RWPE1 (cell line): ENCODE data around the gene ZMYND10.

ENCODE experiments used
- CTCF ChIA-PET: fragments of 350-600 bp; sonication (Branson Sonifier 250); formaldehyde crosslinking; extraction: SDS; loops from one replicate; lab custom pipeline; 2021; lab: Yijun Ruan, JAX
- POLR2A ChIA-PET: fragments of 400-600 bp; formaldehyde crosslinking; extraction: SDS; loops from one replicate; lab custom pipeline; 2020; ENCODE audit warnings: antibody characterized with exemption; ENCODE audit not compliant: low non-redundant PET; lab: Yijun Ruan, JAX
- DNase-seq: peaks from one replicate; pipeline ENCODE4 v3.0.0; 2012; ENCODE audit warnings: low spot score
- H3K27ac ChIP-seq: fragments of 450-650 bp; 2 replicates; pipeline ENCODE4 v1.5.1; 2017
- CTCF ChIP-seq: fragments of 450-650 bp; conservative IDR thresholded peaks from 2 replicates; pipeline ENCODE4 v1.5.1; 2017; ENCODE audit warnings: low read depth, mild to moderate bottlenecking

ZMYND10 gene

DNA sequence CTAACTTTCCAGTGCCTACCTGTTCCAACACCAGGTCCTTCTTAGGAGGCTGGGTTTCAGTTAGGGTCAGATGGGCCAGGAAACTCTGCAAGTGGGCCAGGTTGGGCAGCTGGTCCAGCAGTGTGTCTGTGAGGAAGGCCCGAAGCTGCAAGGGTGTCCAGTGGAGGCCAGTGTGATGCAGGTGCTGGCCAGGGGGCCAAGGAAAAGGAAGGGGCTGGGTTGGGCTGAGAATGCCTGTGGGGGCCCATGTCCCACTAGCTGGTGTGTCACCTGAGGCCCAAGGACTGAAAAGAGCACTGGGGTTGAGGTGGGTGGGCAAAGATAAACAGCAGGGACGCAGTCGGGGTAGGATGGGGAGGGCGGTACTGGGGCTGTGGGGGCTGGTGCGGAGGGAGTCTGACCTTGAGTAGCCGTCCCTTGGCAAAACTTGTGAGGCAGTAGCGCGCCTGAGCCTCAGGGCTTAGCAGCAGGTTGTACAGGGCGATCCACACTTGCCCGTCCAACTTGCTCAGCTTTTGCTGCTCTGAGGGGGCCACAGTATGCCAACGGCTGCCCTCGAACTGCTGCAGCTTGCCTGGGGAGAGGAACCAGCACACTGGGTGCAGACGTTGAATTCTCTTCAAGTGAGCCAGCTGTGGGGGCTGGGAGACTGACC lies 3.4 kb downstream of the ZMYND10 start:
- CTCF ChIA-PET, result interaction anchor here (0.6 to 1.0 kb wide), 2 partner anchors 18 to 172 kb away, joined by 3 read pairs; no protein-coding TSS in a partner anchor
- DNase-seq, result no peak
- H3K27ac ChIP-seq, result peak overlapping the region; percentile 98
- TF ChIP-seq CTCF, result no peak
- POLR2A ChIA-PET, result no interaction called here

GRCh38 chr3:50341537-50341936 lies 4.0 kb downstream of the ZMYND10 start:
- H3K27ac ChIP-seq, result peak overlapping the region; percentile 98
- ChIA-PET POLR2A (interaction anchor here (0.6 kb wide), 1 partner anchor 1045 kb away, joined by 3 read pairs; no protein-coding TSS in a partner anchor), CTCF (interaction anchor here (0.6 to 1.0 kb wide), 2 partner anchors 17 to 171 kb away, joined by 3 read pairs; no protein-coding TSS in a partner anchor)
- TF ChIP-seq CTCF, result no peak
- DNase-seq, result no peak

GRCh38 chr3:50340448-50341329 lies 4.8 kb downstream of the ZMYND10 start, which contains the start of gene RASSF1:
TSS of gene RASSF1 (minus strand) at chr3:50340836. CDS start at chr3:50340805, 31 bp downstream.
- CTCF ChIA-PET, result interaction anchor here (0.6 to 1.0 kb wide), 3 partner anchors 16 to 52 kb away, joined by 3 read pairs; partner anchors contain the start of genes HYAL3 and NAA80
- H3K27ac ChIP-seq, result peak within 1 kb of the TSS; percentile 98
- no peak for TF ChIP-seq CTCF
- DNase-seq, result no peak
- POLR2A ChIA-PET, result interaction anchor here (0.6 to 1.1 kb wide), 3 partner anchors 10 to 1045 kb away, joined by 3 read pairs; partner anchors contain the start of genes CYB561D2 and NPRL2

- DNase-seq, result no peak
- H3K27ac ChIP-seq, result peak overlapping the region; percentile 98
- POLR2A ChIA-PET, result interaction anchor here (1.1 kb wide), 1 partner anchor 10 kb away, joined by 3 read pairs; the partner anchor contains the start of genes CYB561D2 and NPRL2
- no peak for TF ChIP-seq CTCF
- CTCF ChIA-PET, result interaction anchor here (0.6 to 0.7 kb wide), 2 partner anchors 41 to 51 kb away, joined by 3 read pairs; partner anchors contain the start of genes HYAL3 and NAA80
Measured at GRCh38 chr3:50340147-50340447, 5.4 kb downstream of the ZMYND10 start.

- no peak for DNase-seq
- POLR2A ChIA-PET, result no interaction called here
- CTCF ChIA-PET, result no interaction called here
- peak overlapping the region; percentile 98 for H3K27ac ChIP-seq
- no peak for TF ChIP-seq CTCF
Measured at GRCh38 chr3:50339485-50340146, 5.9 kb downstream of the ZMYND10 start.

DNA sequence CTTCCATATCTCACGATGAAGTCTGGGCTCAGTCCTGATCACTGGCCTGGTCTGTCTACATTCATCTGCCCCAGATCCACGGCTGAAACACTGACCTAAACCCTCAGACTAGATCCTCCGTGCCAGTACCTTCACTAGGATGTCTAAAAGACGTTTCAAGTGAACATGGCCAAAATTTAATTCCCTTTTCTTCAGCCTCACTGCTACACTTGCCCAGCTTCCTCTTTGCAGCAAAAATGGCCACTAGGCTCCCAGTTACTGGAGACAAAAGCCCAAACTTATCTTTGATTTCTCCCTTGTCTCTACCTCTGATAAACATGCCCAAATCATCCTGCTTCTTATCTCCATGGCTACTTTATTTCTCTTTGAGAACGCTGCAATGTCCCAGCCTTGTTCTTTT lies 6.6 kb downstream of the ZMYND10 start:
- DNase-seq, result no peak

More for the DNA sequence above, 6.6 kb downstream of the ZMYND10 start:
- ChIA-PET POLR2A (no interaction called here), CTCF (no interaction called here)
- no peak for TF ChIP-seq CTCF
- H3K27ac ChIP-seq, result peak overlapping the region; percentile 98
